GM18505 (cell line): ENCODE measurements around the gene AFG3L2.
"Not testable (repeated sequence)": the region's sequence is repeated elsewhere in the genome, so short reads cannot be mapped to it uniquely, and the experiment has no call there.

ENCODE experiments used
- ATAC-seq: cut with Tn5 transposase; IDR thresholded peaks from one replicate; pipeline ENCODE4 v1.9.1; 2021; ENCODE audit not compliant: unreplicated experiment
- POLR2A ChIP-seq: IDR thresholded peaks from 4 replicates; pipeline ENCODE4 v1.6.1; 2011; ENCODE audit warnings: borderline replicate concordance; ENCODE audit not compliant: insufficient read depth, insufficient read length; ENCODE audit errors: extremely low read depth

The AFG3L2 gene

DNA sequence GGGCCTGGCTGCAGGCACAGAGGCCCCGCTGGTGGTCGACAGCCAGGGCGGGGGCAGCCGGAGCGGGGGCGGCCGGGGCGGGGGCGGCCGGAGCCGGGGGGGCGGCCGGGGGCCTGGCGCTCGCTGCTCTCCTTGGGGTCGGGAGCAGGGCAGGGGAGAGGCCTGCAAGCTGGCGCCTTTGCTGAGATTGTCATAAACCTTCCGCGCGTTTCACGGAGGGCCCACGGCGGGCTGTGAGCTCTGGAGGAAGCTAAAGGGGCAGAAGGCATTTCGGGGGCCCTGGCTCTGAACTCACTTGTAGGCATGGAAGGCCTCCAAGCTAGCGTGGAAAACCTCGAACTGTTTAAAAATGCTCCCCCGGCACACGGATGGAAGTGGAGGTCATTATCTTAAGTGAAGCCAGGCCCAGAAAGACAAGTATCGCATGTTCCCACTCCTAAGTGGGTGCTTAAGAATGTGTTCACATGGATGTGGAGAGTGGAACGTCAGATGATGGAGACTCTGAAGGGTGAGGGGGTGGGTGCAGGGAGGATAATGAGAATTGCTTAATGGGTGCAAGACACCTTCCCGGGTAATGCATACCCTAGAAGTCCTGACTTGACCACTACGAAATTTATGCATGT, 31.3 kb upstream of the AFG3L2 start:
- ATAC-seq: no peak
- no peak for TF ChIP-seq POLR2A

DNA sequence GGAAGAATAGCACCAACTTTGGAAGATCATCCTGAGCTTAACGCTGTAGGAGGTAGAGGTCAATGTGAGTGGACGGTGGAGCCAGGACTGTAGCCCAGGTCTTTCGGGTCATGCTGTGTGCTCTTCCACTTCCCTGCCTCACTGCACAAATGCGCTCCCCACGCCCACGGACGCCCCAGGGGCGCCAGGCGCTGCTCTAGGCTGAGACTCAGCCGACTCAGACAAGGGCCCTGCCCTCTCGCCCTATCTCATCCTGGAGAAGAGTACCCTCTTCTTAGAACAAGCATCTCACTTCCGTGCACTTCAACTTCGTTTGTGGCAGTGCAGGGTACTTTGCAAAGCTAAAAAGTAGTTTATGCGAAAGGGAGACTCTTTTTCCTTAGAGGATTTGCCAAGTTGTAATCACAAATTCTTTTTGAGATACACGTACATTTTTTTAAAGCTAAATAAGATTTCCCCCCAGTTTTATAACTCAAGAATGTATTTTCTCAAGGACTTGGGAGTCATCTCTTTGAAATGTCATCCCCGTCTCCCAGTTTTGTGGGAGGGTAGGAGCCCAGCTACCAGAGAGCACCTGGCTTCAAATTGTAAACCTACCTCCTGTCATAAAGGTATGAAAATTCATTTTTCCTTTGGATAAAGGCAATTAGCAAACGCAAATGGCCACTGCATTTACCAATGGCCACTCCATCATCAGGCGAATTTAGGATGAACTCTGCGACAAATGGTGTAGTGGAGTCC, 29.5 kb upstream of the AFG3L2 start:
- no peak for ATAC-seq
- no peak for TF ChIP-seq POLR2A

DNA sequence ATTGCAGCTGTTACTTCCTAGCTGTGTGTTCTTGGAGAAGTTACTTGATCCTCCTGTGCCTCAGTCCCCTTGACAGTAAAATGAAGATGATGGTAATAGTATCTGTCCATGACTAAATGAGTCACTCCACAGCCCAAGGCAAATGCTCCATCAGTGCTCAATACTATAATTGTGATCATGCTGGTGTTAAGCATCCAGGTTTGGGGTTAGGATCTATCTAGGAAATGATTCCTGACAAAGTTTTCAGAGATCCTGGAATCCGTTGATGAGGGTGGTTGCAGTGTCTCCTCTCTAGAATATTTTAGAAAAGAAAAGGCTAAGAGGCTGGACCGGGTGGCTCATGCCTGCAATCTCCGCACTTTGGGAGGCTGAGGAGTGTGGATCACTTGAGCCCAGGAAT, 28.0 kb upstream of the AFG3L2 start:
- no peak for ATAC-seq
- no peak for TF ChIP-seq POLR2A

DNA sequence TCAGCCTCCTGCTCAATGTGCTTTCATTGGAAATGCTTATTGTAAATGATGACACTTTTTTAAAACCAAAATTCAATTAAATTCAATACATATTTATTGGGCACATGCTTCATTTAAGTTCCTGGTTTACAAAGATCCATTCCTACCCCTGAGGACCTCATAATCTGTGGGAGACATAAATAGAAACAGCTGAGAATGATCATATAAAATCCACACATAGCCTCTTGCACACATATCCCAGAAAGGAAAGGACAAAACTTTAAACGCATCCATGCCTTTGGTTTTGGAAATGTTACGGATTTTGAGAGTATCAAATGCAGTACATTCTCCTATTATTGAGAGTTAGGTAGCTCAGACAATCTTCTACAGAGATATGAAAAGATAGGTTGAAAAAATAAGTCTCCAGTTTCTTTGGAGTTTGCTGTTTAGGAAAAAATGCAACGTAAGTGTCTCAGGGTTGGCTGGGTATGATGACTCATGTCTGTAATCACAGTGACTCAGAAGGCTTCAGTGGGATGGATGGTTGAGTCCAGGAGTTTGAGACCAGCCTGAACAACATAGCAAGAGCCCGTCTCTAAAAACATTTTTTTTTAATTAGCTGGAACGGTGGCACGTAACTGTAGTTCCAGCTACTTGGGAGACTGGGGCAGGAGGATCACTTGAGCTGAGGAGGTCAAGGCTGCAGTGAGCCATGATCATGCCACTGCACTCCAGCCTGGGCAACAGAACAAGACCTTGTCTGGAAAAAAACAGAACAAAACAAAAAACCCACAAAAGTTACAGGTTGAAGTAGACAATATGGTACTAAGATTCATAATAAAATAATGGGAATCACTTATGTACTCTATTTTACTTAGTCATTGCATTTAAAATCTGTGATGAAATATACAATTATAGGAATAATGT, 26.8 kb upstream of the AFG3L2 start:
- no peak for TF ChIP-seq POLR2A
- ATAC-seq: no peak

DNA sequence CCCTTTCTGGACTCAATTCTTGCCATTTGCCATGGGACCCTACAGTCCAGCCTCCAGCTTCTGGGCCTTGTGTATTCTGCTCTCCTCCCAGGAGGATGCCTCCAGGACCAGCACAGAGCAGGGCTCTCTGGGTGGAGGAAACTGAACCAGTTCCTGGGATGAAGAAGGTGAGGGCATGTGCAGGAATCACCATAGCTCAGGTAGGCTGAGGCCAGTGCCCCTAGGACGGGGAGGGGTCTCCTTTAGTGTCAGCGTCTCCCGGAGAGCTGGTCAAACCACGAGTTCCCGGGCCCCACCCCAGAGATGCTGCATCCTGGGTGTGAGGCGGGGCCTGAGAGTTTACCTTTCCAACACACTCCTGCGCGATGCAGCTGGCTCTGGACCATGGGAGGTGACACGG, 24.9 kb upstream of the AFG3L2 start:
- no peak for TF ChIP-seq POLR2A
- no peak for ATAC-seq

DNA sequence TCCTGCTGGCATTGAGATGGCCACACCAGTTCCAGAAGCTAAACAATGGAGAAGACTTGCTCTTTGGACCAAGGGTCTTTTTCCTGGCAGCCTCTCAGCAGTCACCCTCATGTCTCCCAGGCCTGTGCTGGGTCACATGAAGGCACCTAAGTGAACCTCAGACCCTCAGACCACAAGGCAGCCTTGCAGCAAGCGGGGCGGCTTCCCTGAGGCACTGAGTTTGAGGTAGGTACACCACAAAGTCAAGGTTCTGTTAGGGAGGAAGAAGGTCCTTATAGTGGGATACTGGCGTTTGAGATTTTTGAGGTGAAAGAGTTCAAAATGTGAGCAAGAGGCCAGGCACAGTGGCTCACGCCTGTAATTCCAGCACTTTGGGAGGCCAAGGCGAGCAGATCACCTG, 22.2 kb upstream of the AFG3L2 start:
- no peak for ATAC-seq
- TF ChIP-seq POLR2A: no peak

DNA sequence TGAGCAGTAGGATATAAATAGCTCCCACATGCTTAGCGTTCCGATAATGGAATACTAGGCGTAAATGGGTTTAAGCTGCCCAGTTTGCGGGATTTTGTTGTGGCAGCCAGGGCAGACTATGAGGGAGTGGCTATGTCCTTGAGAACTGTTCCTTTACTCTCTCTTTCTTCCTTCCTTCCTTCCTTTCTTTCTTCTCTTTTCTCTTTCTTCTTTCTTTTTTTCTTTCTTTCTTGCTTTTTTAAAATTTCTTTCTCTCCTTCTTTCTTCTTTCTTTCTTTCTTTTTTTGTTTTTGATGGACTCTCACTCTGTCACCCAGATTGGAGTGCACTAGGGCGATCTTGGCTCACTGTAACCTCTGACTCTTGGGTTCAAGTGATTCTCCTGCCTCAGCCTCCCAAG, 21.6 kb upstream of the AFG3L2 start:
- no peak for TF ChIP-seq POLR2A
- ATAC-seq: no peak

DNA sequence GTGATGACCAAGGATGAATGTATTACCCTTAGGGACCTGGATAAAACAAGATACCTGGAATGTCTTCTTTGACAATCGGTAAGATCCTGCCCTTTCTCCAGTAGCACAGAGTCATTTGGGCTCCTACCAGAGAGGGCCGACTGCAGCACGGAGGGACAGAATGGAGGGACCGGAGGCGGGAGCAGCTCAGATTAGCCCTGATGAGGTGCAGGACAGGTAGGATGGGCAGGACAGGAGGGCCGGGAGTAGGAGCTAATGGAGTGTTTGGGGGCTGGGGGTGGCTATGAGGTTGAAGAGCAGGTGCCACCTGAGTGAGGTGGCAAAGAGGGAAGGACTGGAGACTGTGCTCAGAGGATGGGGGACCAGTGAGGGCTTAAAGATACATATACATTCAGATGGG, 20.8 kb upstream of the AFG3L2 start:
- no peak for TF ChIP-seq POLR2A

DNA sequence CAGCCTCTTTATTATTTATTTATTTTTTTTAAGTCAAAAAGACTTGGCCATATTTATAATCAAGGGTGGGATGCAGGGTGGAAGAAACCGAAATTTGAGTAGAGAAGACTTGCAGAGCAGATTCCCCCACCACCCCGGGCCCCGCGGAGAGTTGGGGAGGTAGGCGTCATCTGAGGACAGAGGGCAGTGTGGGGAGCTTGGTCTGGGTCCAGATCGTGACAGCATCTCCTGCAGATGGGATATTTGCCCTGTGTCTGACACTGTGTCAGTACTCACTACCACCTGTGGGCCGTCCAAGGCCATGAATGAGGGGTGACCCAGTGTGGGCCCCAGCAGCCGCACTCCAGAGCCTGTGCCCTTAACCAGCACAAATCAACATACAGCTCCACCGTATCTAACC, 20.2 kb upstream of the AFG3L2 start:
- no peak for ATAC-seq
- no peak for TF ChIP-seq POLR2A

More for the DNA sequence above, 20.8 kb upstream of the AFG3L2 start:
- no peak for ATAC-seq

DNA sequence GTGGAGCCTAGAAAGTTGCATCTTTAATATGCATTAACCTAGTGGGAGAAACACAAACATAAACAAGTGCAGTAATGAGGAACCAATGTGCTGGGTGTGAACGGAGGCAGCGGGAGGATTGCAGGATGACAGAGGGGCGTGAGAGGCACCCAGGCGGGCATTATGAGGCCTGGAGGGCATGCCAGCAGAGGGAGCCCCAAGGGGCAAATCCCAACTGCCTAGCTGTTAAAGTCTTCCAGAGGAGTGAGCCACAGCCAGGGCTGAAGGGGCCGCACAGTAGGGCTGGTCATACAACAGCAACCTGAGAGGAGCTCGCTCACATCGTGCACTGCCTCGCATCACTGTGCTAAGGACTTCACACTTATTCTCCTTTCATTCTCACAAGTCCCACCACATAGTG, 17.4 kb upstream of the AFG3L2 start:
- ATAC-seq: no peak
- no peak for TF ChIP-seq POLR2A

DNA sequence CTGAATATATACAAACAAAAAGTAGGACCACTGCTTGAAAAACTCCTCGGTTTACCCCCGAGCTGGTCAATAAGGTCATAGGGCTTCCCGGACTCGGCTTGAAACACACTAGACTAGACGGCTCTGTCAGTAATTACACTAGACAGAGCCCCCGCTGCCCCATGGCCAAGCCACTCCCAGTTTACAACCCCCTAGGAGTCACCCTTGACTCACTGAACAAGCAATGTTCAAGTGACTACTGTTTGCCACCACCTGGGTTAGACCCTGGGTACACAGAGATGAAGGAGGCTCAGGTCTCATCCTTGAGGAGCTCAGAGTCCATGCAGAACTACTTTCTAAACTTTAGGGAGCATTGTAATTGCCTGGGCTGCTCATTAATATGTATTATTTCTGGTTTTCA, 17.0 kb upstream of the AFG3L2 start:
- no peak for ATAC-seq

DNA sequence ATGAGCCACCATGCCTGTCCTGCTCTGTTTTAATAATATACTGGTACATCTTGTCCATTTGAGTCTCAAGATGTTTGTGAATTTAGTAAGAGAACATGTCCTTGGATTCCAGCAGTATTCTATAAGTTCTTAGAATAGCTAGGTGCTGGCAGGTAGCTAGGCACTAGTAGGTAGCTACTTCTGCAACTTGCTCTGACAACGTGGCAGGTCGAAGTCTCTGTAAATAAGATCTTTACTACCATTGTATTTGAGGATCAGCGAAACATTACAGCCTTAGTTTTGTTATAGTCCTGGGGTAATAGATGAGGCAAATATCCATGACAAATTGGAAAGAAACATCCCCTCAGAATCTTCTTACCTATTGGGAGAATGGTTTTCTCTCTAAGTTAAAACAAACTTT, 16.5 kb upstream of the AFG3L2 start:
- ATAC-seq: no peak
- TF ChIP-seq POLR2A: no peak

More for the DNA sequence above, 17.0 kb upstream of the AFG3L2 start:
- TF ChIP-seq POLR2A: no peak

DNA sequence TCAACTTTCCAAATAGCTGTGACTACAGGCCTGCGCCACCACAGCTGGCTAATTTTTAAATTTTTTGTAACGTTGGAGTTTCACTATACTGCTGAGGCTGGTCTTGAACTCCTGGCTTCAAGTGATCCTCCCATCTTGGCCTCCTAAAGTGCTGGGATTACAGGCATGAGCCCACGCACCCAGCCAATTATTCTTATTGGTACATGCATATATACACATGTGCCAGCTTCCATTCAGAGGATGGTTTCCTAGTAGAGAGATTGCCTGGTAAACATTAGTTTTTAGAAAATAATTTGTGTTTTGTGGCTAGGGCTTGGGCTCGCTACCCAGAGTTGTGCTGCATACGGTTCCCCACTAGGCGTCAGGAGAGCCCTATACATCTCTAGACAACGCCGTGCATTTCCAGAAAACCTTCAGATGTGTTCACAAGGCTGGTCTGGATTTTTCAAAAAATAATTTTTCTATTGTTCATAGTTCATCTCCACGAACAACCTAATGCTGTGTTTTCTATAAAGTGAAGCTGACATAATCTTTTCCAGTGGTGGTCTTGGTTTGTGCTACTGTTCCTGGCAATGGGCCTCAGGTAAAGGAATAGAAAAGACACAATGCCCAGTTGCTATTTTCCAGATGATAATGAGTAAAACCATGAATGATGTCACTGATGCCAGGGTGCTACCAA, 14.6 kb upstream of the AFG3L2 start:
- no peak for ATAC-seq
- no peak for TF ChIP-seq POLR2A

DNA sequence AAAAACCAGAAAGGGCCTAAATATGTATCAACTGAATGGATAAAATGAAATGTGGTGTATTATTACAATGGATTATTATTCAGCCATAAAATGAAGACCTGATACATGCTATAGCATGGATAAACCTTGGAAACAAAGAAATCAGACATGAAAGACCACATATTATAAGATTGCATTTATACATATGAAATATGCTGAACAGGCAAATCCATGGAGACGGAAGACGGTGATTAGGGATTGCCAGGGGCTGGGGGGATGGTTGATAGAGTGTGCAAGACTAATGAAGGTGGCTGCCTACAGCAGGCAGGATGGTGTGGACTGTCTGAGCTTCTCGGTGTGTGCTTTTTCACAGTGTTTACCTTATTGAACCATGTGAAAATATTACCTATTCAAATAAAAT, 11.4 kb upstream of the AFG3L2 start:
- no peak for TF ChIP-seq POLR2A
- no peak for ATAC-seq

DNA sequence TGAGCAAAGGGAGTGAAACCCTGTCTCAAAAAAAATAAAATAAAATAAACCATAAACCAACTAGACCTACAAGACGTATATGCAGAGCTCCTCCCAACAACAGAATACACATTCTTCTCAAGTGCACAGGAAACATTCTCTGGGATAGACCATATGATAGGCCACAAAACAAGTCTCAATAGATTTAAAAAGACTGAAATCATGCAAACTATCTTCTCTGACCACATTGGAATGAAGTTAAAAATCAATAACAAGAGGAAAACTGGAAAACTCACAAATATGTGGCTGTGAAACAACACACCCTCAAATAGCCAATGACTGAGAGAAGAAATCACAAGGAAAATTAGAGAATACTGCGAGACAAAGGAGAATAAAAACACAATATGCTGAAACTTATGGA, 7.2 kb upstream of the AFG3L2 start:
- no peak for TF ChIP-seq POLR2A
- ATAC-seq: no peak

DNA sequence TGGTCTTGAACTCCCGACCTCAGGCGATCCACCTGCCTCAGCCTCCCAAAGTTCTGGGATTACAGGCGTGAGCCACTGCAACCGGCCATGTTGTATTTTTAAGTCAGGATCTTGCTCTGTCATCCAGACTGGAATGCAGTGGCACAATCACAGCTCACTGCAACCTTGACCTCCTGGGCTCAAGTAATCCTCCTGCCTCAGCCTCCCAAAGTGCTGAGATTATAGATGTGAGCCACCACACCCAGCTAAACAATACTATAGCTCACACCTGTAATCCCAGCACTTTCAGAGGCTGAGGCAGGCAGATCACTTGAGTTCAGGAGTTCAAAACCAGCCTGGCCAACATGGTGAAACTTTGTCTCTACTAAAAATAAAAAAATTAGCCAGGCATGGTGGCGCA, 6.7 kb upstream of the AFG3L2 start:
- ATAC-seq: not testable (repeated sequence)

DNA sequence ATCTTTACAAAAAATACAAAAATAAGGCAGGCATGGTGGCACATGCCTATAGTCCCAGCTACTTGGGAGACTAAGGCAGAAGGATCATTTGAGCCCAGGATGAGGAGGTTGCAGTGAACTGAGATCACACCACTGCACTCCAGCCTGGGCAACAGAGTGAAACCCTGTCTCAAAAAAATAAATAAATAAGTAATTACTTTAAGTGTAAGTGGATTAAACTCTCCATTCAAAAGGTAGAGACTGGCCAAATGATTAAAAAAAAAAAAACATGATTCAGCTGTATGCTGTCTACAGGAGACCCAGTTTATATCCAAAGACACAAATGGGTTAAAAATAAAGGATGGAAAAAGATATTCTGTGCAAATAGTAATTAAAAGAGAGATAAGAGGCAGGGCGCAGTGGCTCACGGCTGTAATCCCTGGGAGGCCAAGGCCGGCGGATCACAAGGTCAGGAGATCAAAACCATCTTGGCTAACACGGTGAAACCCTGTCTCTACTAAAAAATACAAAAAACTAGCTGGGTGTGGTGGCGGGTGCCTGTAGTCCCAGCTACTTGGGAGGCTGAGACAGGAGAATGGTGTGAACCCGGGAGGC, 5.3 kb upstream of the AFG3L2 start:
- not testable (repeated sequence) for ATAC-seq

DNA sequence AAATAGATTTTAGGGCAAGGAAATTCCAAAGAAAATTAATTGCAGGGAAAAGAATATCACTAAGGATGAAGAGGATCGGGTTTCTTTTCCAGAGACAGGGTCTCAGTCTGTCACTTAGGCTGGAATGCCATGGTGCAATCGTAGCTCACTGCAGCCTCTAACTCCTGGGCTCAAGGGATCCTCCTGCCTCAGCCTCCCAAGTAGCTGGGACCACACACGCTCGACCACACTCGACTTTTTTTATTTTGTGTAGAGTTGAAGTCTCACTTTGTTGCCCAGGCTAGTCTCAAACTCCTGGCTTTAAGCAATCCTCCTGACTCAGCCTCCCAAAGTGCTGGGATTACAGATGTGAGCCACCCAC, 1.2 kb upstream of the AFG3L2 start:
- ATAC-seq: not testable (repeated sequence)
